ENCODE data around the gene ZNF653.

GRCh38 chr19:11464333-11465265, 41.0 kb downstream of the ZNF653 start:
- TF ChIP-seq POLR2A (IDR thresholded peaks at IDR 0.05) (no peak), CTCF (IDR thresholded peaks at IDR 0.05) (no peak)

All from heart left ventricle (tissue), 13 donors.